AG04449 (cell line): Measurements from ENCODE around the gene MSI2.

Source experiments
- CTCF ChIA-PET: fragments of 350-600 bp; formaldehyde crosslinking; extraction: SDS; loops from one replicate; lab custom pipeline; 2021; ENCODE audit warnings: antibody characterized with exemption; lab: Yijun Ruan, JAX
- POLR2A ChIA-PET: fragments of 400-600, 350-600 bp; formaldehyde crosslinking; extraction: SDS; loops from one replicate; lab custom pipeline; 2020; ENCODE audit warnings: antibody characterized with exemption, inconsistent platforms; lab: Yijun Ruan, JAX
- DNase-seq: peaks from one replicate; pipeline ENCODE4 v3.0.0-alpha.2; 2010; ENCODE audit warnings: low read depth, low spot score
- H3K4me3 ChIP-seq: 2 replicates; pipeline ENCODE4 v1.5.1; 2011; ENCODE audit warnings: low read depth, mild to moderate bottlenecking, control low read depth, low read length
- TF ChIP-seq, protein P1 (sequence below): IDR thresholded peaks from one replicate; pipeline ENCODE4 v1.5.1; 2011; ENCODE audit warnings: mild to moderate bottlenecking, moderate library complexity, low read length, control low read depth, inconsistent platforms; ENCODE audit not compliant: insufficient read depth; ENCODE audit errors: missing control alignments

The MSI2 gene

DNA sequence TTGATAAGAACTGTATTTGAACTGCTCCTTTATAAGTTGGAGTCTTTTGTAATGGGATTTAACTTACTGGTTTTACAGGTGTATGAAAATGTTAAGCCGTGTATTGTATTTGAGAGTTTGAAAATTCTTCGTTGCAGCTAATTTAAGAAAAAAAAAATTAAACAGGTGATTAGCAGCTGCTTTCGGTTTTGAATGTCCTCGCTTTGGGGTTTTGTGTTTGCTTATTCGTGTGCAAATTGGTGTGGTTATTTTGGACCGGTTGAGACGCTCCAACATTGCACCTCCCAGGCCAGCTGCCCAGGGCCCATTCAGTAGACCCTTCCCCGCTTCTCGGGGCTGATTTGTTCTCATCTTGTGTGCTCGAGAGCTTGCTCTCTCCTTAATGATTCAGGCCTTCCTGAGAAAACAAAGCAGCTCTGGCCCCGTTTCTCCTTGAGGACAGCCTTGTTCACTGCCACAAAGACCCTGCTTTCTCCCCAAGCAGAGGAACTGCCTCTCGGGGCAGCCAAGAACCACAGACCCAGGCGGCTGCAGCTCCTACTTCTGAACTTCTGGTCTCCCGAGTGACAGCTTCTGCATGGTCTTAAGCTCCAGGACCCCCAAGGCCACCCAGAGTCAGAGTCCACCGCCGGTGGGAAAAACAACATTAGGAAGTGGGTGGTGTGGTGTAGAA lies 100.5 kb downstream of the MSI2 start:
- ChIA-PET CTCF (interaction anchor here (0.8 to 1.2 kb wide), 3 partner anchors 11 to 157 kb away, joined by 3 to 4 read pairs (median 3); no protein-coding TSS in a partner anchor), POLR2A (no interaction called here)
- no peak for DNase-seq
- H3K4me3 ChIP-seq: no peak overlapping the region
- TF ChIP-seq, protein P1, sequence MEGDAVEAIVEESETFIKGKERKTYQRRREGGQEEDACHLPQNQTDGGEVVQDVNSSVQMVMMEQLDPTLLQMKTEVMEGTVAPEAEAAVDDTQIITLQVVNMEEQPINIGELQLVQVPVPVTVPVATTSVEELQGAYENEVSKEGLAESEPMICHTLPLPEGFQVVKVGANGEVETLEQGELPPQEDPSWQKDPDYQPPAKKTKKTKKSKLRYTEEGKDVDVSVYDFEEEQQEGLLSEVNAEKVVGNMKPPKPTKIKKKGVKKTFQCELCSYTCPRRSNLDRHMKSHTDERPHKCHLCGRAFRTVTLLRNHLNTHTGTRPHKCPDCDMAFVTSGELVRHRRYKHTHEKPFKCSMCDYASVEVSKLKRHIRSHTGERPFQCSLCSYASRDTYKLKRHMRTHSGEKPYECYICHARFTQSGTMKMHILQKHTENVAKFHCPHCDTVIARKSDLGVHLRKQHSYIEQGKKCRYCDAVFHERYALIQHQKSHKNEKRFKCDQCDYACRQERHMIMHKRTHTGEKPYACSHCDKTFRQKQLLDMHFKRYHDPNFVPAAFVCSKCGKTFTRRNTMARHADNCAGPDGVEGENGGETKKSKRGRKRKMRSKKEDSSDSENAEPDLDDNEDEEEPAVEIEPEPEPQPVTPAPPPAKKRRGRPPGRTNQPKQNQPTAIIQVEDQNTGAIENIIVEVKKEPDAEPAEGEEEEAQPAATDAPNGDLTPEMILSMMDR: no peak

DNA sequence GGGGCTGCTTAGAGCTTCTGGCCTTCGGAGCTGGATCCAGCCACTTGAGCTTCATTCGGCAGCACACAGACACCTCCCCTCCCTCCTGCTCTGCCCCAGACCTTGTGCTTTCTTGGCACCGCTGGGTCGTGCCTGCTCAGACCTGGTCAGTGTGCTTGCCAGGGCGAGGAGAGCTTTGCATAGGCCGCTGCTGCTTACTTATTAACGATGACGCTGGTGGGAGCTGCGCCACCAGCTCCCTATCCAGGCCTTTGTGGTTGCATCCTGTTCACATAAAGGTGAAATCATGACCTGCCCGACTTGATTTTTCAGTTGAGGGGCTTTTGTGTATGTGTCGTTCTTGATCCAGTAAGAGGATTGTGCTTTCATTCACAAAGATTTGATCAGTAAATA lies 101.1 kb downstream of the MSI2 start:
- ChIA-PET POLR2A (no interaction called here), CTCF (interaction anchor here (0.8 to 1.2 kb wide), 3 partner anchors 10 to 156 kb away, joined by 3 to 4 read pairs (median 3); no protein-coding TSS in a partner anchor)
- H3K4me3 ChIP-seq: no peak overlapping the region
- no peak for DNase-seq
- TF ChIP-seq, protein P1: no peak

DNA sequence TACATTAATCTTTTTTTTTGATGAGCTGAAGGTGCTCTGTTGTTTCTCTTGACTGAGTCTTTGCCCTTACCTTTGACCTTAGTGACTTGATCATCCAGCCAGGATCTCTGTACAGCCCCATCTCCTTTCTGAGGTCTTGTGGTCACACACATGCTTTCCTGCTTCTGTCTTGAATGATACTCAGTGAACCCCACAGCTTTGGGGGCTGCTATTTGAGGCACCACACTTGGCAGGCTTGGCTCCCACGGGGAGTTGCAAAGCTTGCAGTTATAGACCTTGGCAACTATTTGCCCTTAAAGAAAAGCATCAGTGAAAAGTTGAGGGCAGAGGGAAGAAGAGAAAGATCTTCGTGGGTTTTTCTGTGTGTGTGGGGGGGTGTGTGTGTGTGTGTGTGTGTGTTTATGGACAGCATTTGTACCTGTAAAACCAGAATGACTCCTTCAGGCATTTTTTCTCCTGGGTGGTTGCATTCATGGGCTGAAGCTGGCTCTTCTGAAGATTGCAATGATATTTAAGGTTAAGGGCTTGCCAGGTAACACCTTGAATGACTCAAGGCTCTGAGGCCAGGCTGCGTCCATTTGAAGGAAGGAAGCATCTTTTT lies 101.6 kb downstream of the MSI2 start:
- TF ChIP-seq, protein P1: no peak
- DNase-seq: no peak
- no peak overlapping the region for H3K4me3 ChIP-seq
- ChIA-PET POLR2A (no interaction called here), CTCF (interaction anchor here (0.8 to 1.2 kb wide), 2 partner anchors 10 to 156 kb away, joined by 3 read pairs; no protein-coding TSS in a partner anchor)

DNA sequence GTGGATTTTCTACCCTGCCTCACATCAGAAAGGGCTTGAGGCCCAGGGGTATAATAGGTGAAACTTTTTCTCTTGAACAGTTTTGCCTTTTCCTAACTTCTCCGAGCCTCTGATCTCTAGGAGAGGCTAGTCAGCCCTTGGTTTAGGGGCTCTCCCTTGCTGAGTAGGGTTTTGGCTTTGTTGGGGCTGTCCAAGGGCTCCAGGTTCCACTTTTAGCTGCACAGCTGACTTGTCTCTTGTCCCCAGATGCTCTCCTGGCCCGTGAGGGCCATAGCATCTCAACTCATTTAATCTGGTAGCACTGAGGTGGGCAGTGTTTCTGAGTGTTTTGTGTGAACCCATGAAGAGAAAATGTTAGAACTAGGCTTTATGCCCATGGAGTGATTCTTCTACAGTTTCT lies 103.9 kb downstream of the MSI2 start:
- CTCF ChIA-PET: interaction anchor here (1.5 kb wide), 1 partner anchor 9 kb away, joined by 5 read pairs; no protein-coding TSS in a partner anchor
- TF ChIP-seq, protein P1: no peak
- POLR2A ChIA-PET: no interaction called here
- no peak for DNase-seq
- no peak overlapping the region for H3K4me3 ChIP-seq

DNA sequence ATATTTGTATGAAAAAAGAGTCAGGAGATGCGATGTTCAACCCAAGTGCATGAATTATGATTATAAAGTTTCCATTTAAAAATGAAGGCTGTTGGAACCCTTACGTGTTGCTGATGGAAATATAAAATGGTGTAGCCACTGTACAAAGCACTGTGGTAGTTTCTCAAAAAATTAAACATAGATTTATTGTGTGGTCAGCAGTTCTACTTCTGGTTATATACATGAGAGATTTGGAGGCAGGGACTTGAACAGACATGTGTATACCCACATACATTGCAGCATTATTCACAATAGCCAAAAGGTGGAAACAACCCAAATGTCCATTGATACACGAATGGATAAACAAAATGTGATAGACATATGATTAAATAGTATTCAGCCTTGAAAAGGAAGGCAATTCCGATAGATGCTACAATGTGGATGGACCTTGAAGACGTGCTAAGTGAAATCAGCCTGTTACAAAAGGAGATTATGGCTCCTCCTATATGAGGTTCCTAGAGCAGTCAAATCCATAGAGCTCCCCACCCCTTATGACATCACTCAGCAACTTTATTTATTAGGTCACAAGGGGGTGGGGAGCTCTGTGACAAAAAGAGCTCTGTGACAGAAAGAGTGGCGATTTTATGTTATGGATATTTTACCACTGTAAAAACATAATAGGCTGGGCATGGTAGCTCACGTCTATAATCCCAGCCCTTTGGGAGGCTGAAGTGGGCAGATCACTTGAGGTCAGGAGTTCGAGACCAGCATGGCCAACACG lies 106.7 kb downstream of the MSI2 start:
- ChIA-PET CTCF (interaction anchor here (0.6 kb wide), 1 partner anchor 16 kb away, joined by 3 read pairs; no protein-coding TSS in a partner anchor), POLR2A (no interaction called here)
- TF ChIP-seq, protein P1: no peak
- no peak for DNase-seq
- H3K4me3 ChIP-seq: no peak overlapping the region
